ENCODE measurements around the gene AUTS2. TPM values are rescaled to one million over a fixed set of nuclear protein-coding genes. Genes with fewer than 3 reads are reported as not detected.

The AUTS2 gene
- total RNA-seq, 1 experiment from 2014 or later: 256 TPM

- no peaks in the 10 kb centered on the region for H3K23me2 ChIP-seq (ENCODE audit: insufficient read length, low read depth, low read length, poor library complexity, severe bottlenecking)
- no peak overlapping the region for H2AFZ ChIP-seq (ENCODE audit: low read length)
- no peak overlapping the region for H3K56ac ChIP-seq (ENCODE audit: insufficient read length, low read depth, low read length)
- H2BK20ac ChIP-seq (ENCODE audit: low read depth, low read length, poor library complexity, severe bottlenecking): no peak overlapping the region
- no peak overlapping the region for H3K4me2 ChIP-seq (ENCODE audit: insufficient read depth, insufficient read length, low read length)
- no peak overlapping the region for H3K18ac ChIP-seq (ENCODE audit: insufficient read length, low read depth, low read length)
- peaks cover 2 to 5% of the 10 kb centered on the region in 2 experiments; a peak in 2 of 4 replicates for H3K4me1 Mint-ChIP-seq
- H2BK12ac ChIP-seq (ENCODE audit: insufficient read length, low read depth, low read length): no peak overlapping the region
- H3K23ac ChIP-seq (ENCODE audit: insufficient read length, low read depth, low read length): no peak overlapping the region
- no peak overlapping the region for H3K27ac ChIP-seq (ENCODE audit: insufficient read length, low read depth, low read length)
- H2BK15ac ChIP-seq (ENCODE audit: low read depth, low read length): no peak overlapping the region
- no peak overlapping the region for H2AK5ac ChIP-seq (ENCODE audit: insufficient read length, low read length)
- no peak overlapping the region for H4K8ac ChIP-seq (replicated peaks; ENCODE audit: insufficient read length, low read depth, low read length)
- no peak overlapping the region for H3K4me3 Mint-ChIP-seq
- H3K27me3 ChIP-seq (ENCODE audit: insufficient read depth, low read length): no peaks in the 10 kb centered on the region
- H3K79me2 ChIP-seq (ENCODE audit: insufficient read depth, low read length): no peaks in the 10 kb centered on the region
- H3K4ac ChIP-seq (ENCODE audit: low read depth, low read length): no peak overlapping the region
- no peak overlapping the region for H3K27ac Mint-ChIP-seq
- no peaks in the 10 kb centered on the region for H3K79me1 ChIP-seq (ENCODE audit: insufficient read depth, low read depth, low read length, poor library complexity, severe bottlenecking)
- no peak for TF ChIP-seq CTCF (conservative IDR thresholded peaks at IDR 0.05)
- no peak overlapping the region for H2BK5ac ChIP-seq (ENCODE audit: insufficient read length, low read length)
- H4K20me1 ChIP-seq (ENCODE audit: control insufficient read depth, insufficient read depth, insufficient read length): no peaks in the 10 kb centered on the region
- H3K27me3 Mint-ChIP-seq (ENCODE audit: low read depth): peaks cover 12% of the 10 kb centered on the region
- H3K14ac ChIP-seq (ENCODE audit: insufficient read depth, low read length): no peak overlapping the region
- no peak overlapping the region for H4K5ac ChIP-seq (ENCODE audit: insufficient read length, low read depth, low read length)
- no CpG with 5 or more reads among the region's 8 CpGs for WGBS (ENCODE audit: extremely low coverage, insufficient read length, low lambda C conversion rate)
- H3K36me3 Mint-ChIP-seq (ENCODE audit: insufficient read depth in 1 of 3, low read depth in 3 of 3): no peaks in the 10 kb centered on the region
- H3K9me3 Mint-ChIP-seq: no peaks in the 10 kb centered on the region
- H3K4me1 ChIP-seq (ENCODE audit: insufficient read depth, low read length): peaks cover 4% of the 10 kb centered on the region; the same call in 1 of the 2 replicates
- no peak overlapping the region for H2BK120ac ChIP-seq (ENCODE audit: low read depth, low read length, poor library complexity, severe bottlenecking)
- DNase-seq: no peak
- no peak overlapping the region for H3T11ph ChIP-seq (ENCODE audit: low read length)
- H3K9ac ChIP-seq (ENCODE audit: extremely low read depth, insufficient read length, low read length): no peak overlapping the region
- H4K91ac ChIP-seq (ENCODE audit: insufficient read length, low read depth, low read length): no peak overlapping the region
- H3K9me3 ChIP-seq (ENCODE audit: control insufficient read depth, low read depth, low read length): no peaks in the 10 kb centered on the region
These were observed 812.0 kb downstream of the AUTS2 start for GRCh38 chr7:70410134-70410750.

Measured in H9 (cell line).